ENCODE results near the gene FBLN2. TPM values are rescaled to one million over a fixed set of nuclear protein-coding genes. Genes with fewer than 3 reads are reported as not detected.

The FBLN2 gene
- total RNA-seq, 4 donors from 2014 or later: 25.3 to 93.8 (median 47.6) TPM

DNA sequence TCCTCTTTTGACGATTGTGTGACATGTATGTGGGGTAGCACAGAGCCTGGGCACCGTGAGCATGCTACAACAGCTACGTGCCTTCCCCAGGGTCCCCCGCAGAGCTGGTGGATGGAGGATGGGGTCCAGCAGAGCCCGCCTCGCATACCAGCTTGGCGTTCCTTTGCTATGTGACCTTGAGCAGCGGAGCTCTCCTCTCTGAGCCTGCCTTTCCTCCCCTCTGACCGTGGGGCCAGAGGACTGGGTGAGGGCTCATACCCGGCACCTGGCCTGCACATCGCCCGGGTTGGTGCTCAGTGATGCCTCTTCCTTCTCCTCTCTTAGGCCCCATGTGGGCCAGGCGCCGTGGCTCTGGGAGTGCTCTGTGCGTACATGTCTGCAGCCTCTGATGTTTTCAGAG is 73.4 kb downstream of the FBLN2 start:
- H3K27ac ChIP-seq: peak overlapping the region; percentile 31

DNA sequence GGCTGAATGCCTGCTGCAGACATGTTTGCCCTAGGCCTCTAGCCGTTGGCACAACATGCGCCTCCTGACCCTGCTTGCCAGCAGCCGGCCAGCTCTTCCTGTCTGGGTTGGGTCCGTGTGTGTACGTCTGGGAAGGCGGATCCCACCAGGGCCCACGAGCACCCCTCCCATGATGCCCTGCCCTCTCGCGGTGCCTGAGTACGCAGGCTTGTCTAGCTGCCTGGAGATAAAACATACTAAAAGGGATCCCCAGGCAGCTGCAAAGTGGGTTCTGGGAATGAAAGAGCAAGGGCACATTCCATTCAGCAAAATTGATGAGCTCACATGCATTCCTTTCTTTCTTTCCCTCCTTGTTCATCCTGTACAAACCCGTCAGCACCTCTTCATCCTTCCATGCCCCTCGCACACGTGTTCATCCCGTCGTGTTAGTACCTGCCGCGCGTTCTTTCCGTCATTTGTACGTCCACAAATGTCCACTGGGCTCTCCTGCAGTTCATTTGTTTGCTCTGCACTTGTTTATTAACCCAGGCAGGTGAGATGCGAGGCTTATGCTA is 74.3 kb downstream of the FBLN2 start:
- Histone ChIP-seq H3K36me3 (peaks cover 27% of the 10 kb centered on the region), H3K27me3 (no peaks in the 10 kb centered on the region), H3K9me3 (no peaks in the 10 kb centered on the region), H3K4me1 (peaks cover 33% of the 10 kb centered on the region), H3K27ac (peak overlapping the region; percentile 31), H3K4me3 (no peak overlapping the region)
- WGBS: 36% methylated on average over 21 of the region's 21 CpGs
- TF ChIP-seq POLR2A (IDR thresholded peaks at IDR 0.05) (no peak), POLR2AphosphoS5 (IDR thresholded peaks at IDR 0.05) (no peak), EP300 (IDR thresholded peaks at IDR 0.05) (no peak)
- TF ChIP-seq, protein P1, sequence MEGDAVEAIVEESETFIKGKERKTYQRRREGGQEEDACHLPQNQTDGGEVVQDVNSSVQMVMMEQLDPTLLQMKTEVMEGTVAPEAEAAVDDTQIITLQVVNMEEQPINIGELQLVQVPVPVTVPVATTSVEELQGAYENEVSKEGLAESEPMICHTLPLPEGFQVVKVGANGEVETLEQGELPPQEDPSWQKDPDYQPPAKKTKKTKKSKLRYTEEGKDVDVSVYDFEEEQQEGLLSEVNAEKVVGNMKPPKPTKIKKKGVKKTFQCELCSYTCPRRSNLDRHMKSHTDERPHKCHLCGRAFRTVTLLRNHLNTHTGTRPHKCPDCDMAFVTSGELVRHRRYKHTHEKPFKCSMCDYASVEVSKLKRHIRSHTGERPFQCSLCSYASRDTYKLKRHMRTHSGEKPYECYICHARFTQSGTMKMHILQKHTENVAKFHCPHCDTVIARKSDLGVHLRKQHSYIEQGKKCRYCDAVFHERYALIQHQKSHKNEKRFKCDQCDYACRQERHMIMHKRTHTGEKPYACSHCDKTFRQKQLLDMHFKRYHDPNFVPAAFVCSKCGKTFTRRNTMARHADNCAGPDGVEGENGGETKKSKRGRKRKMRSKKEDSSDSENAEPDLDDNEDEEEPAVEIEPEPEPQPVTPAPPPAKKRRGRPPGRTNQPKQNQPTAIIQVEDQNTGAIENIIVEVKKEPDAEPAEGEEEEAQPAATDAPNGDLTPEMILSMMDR (IDR thresholded peaks at IDR 0.05): no peak
- DNase-seq (ENCODE audit: low spot score in 2 of 2): no peak

More for the DNA sequence above, 73.4 kb downstream of the FBLN2 start:
- no peak for TF ChIP-seq POLR2AphosphoS5 (IDR thresholded peaks at IDR 0.05)
- TF ChIP-seq EP300 (IDR thresholded peaks at IDR 0.05): no peak
- TF ChIP-seq POLR2A (IDR thresholded peaks at IDR 0.05): no peak
- TF ChIP-seq, protein P1 (IDR thresholded peaks at IDR 0.05): no peak
- no peak for DNase-seq (ENCODE audit: low spot score in 2 of 2)
- Histone ChIP-seq H3K9me3 (no peaks in the 10 kb centered on the region), H3K4me3 (no peak overlapping the region), H3K27me3 (no peaks in the 10 kb centered on the region), H3K4me1 (peaks cover 31% of the 10 kb centered on the region), H3K36me3 (peaks cover 30% of the 10 kb centered on the region)
- 83% methylated on average over 14 of the region's 15 CpGs for WGBS

DNA sequence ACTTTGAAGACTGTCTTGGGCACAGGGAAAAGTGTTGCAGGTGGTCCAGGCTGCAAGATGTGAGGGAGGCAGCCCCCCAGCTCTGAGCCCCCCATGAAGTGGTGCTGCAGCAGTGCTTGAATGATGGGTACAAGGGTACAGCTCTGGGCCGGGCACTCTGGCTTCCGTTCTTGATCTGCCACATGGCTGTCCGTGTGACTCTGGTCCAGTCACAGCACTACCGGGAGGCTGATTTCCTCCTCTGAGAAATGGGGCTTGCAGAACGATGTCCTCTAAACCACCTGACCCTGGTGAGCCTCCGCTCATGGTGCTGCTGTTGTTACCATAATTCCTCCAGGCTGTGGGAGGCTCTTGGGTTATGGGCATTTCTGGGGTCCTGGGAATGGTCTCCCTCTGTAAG is 75.1 kb downstream of the FBLN2 start:
- no peak overlapping the region for H3K27ac ChIP-seq
- DNase-seq (ENCODE audit: low spot score in 2 of 2): no peak
- TF ChIP-seq, protein P1 (IDR thresholded peaks at IDR 0.05): no peak
- TF ChIP-seq EP300 (IDR thresholded peaks at IDR 0.05) (no peak), POLR2AphosphoS5 (IDR thresholded peaks at IDR 0.05) (no peak), POLR2A (IDR thresholded peaks at IDR 0.05) (no peak)
- H3K9me3 ChIP-seq: no peaks in the 10 kb centered on the region
- WGBS: 87% methylated on average over 6 of the region's 6 CpGs
- no peaks in the 10 kb centered on the region for H3K27me3 ChIP-seq
- peaks cover 25% of the 10 kb centered on the region for H3K36me3 ChIP-seq
- peaks cover 33% of the 10 kb centered on the region for H3K4me1 ChIP-seq
- no peak overlapping the region for H3K4me3 ChIP-seq

- H3K36me3 ChIP-seq: peaks cover 26% of the 10 kb centered on the region
- H3K27me3 ChIP-seq: no peaks in the 10 kb centered on the region
- no peak overlapping the region for H3K27ac ChIP-seq
- H3K4me3 ChIP-seq: no peak overlapping the region
- no peaks in the 10 kb centered on the region for H3K9me3 ChIP-seq
- peaks cover 33% of the 10 kb centered on the region for H3K4me1 ChIP-seq
- TF ChIP-seq POLR2A (IDR thresholded peaks at IDR 0.05): no peak
- TF ChIP-seq, protein P1 (IDR thresholded peaks at IDR 0.05): no peak
- WGBS: 87% methylated on average over 5 of the region's 8 CpGs
- DNase-seq (ENCODE audit: low spot score in 2 of 2): no peak
Measured at GRCh38 chr3:13624671-13625125, 75.8 kb downstream of the FBLN2 start.

DNA sequence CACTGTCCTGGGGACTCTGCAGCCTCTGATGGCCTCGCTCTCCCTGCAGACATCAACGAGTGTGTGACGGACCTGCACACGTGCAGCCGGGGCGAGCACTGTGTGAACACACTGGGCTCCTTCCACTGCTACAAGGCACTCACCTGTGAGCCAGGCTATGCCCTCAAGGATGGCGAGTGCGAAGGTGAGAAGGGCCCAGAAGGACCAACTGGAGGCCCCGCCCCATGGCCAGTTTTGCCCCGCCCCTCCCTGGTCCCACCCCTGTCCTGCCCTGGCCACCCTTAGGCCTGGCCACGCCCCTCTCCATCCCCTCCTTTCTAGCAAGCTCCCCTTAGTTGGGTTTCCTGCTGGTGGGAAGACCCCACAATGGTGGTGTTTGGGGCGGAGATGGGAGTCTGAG is 77.5 kb downstream of the FBLN2 start:
- DNase-seq (ENCODE audit: low spot score in 2 of 2): no peak
- no peak overlapping the region for H3K27ac ChIP-seq
- TF ChIP-seq, protein P1 (IDR thresholded peaks at IDR 0.05): no peak
- TF ChIP-seq POLR2AphosphoS5 (IDR thresholded peaks at IDR 0.05): no peak
- TF ChIP-seq POLR2A (IDR thresholded peaks at IDR 0.05): no peak
- no peak for TF ChIP-seq EP300 (IDR thresholded peaks at IDR 0.05)
- WGBS: 94% methylated on average over 11 of the region's 12 CpGs
- H3K4me1 ChIP-seq: peaks cover 33% of the 10 kb centered on the region
- H3K4me3 ChIP-seq: no peak overlapping the region
- no peaks in the 10 kb centered on the region for H3K9me3 ChIP-seq
- H3K27me3 ChIP-seq: no peaks in the 10 kb centered on the region
- H3K36me3 ChIP-seq: peaks cover 29% of the 10 kb centered on the region

All from suprapubic skin (tissue), 4 donors.